ENCODE results near the gene ORC5.

DNA sequence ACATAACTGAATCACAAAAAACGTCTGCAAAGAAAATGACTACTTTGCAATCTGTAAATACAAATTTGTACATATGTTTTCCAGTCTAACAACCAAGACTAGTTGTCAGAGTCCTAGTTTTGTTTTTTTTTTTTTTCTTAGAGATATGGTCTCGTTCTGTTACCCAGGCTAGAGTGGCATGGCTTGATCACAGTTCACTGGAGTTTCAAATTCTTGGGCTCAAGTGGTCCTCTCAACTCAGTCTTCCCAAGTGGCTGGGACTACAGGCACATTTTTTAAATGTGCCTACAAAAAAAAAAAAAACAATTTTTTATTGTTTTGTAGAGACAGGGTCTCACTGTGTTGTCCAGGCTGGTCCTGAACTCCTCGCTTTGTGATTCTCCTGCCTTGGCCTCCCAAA lies 70.8 kb downstream of the ORC5 start:
- TF ChIP-seq POLR2AphosphoS5 (IDR thresholded peaks at IDR 0.05; ENCODE audit: low read depth, low read length) (no peak), TAF1 (IDR thresholded peaks at IDR 0.05; ENCODE audit: borderline replicate concordance, insufficient read depth, low read length) (no peak)
- TF ChIP-seq, protein P1, sequence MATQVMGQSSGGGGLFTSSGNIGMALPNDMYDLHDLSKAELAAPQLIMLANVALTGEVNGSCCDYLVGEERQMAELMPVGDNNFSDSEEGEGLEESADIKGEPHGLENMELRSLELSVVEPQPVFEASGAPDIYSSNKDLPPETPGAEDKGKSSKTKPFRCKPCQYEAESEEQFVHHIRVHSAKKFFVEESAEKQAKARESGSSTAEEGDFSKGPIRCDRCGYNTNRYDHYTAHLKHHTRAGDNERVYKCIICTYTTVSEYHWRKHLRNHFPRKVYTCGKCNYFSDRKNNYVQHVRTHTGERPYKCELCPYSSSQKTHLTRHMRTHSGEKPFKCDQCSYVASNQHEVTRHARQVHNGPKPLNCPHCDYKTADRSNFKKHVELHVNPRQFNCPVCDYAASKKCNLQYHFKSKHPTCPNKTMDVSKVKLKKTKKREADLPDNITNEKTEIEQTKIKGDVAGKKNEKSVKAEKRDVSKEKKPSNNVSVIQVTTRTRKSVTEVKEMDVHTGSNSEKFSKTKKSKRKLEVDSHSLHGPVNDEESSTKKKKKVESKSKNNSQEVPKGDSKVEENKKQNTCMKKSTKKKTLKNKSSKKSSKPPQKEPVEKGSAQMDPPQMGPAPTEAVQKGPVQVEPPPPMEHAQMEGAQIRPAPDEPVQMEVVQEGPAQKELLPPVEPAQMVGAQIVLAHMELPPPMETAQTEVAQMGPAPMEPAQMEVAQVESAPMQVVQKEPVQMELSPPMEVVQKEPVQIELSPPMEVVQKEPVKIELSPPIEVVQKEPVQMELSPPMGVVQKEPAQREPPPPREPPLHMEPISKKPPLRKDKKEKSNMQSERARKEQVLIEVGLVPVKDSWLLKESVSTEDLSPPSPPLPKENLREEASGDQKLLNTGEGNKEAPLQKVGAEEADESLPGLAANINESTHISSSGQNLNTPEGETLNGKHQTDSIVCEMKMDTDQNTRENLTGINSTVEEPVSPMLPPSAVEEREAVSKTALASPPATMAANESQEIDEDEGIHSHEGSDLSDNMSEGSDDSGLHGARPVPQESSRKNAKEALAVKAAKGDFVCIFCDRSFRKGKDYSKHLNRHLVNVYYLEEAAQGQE (IDR thresholded peaks at IDR 0.05; ENCODE audit: insufficient read depth in 1 of 2, low read depth in 2 of 2, low read length in 2 of 2) = no peak

Measured in PFSK-1 (cell line).